ENCODE results near the gene AGBL1.

AGBL1 gene

GRCh38 chr15:86235667-86236066, 156.0 kb downstream of the AGBL1 start:
- TF ChIP-seq, protein P1, sequence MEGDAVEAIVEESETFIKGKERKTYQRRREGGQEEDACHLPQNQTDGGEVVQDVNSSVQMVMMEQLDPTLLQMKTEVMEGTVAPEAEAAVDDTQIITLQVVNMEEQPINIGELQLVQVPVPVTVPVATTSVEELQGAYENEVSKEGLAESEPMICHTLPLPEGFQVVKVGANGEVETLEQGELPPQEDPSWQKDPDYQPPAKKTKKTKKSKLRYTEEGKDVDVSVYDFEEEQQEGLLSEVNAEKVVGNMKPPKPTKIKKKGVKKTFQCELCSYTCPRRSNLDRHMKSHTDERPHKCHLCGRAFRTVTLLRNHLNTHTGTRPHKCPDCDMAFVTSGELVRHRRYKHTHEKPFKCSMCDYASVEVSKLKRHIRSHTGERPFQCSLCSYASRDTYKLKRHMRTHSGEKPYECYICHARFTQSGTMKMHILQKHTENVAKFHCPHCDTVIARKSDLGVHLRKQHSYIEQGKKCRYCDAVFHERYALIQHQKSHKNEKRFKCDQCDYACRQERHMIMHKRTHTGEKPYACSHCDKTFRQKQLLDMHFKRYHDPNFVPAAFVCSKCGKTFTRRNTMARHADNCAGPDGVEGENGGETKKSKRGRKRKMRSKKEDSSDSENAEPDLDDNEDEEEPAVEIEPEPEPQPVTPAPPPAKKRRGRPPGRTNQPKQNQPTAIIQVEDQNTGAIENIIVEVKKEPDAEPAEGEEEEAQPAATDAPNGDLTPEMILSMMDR (IDR thresholded peaks at IDR 0.05; ENCODE audit: low read depth, low read length) = no peak
- no peak overlapping the region for H3K4me3 ChIP-seq (ENCODE audit: low read depth, low read length)

DNA sequence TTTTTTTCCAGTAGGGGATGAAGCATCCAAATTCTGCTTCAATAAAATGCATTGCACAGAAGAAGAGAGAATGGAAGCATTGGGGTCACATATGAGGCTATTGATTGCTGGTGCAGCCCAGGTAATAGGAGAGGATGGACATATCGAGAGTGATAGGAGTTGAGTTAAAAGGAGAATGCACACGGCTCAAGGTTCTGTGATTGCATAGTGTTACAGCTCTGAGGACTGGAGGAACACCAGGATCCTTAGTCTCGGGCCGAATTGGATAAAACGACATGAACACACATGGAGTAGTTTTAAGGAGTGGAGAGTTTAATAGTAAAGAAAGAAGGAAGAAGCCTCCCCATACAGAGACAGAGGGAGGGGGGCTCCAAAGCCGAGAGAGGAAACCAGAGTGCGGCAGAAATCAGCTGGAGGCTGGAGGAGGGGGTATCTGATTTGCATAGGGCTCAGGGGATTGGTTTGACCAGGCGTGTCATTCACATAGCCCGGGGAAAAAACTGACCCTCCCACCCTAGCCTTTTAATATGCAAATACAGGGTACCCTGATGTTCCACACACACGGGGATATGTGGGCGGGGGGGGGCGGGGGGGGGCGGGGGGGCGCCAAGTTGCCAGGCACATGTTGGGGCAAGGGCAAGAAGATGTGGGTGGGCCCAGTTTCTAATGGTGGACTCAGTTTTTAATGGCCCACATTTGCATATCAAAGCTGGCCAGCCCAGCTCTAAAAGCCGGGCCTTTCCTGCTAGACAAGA, 156.9 kb downstream of the AGBL1 start:
- no peak overlapping the region for H3K4me3 ChIP-seq (ENCODE audit: low read depth, low read length)
- TF ChIP-seq, protein P1 (IDR thresholded peaks at IDR 0.05; ENCODE audit: low read depth, low read length) = no peak

- TF ChIP-seq, protein P1 (IDR thresholded peaks at IDR 0.05; ENCODE audit: low read depth, low read length) = no peak
- no peak overlapping the region for H3K4me3 ChIP-seq (ENCODE audit: low read depth, low read length)
Measured at GRCh38 chr15:86237111-86237500, 157.4 kb downstream of the AGBL1 start.

DNA sequence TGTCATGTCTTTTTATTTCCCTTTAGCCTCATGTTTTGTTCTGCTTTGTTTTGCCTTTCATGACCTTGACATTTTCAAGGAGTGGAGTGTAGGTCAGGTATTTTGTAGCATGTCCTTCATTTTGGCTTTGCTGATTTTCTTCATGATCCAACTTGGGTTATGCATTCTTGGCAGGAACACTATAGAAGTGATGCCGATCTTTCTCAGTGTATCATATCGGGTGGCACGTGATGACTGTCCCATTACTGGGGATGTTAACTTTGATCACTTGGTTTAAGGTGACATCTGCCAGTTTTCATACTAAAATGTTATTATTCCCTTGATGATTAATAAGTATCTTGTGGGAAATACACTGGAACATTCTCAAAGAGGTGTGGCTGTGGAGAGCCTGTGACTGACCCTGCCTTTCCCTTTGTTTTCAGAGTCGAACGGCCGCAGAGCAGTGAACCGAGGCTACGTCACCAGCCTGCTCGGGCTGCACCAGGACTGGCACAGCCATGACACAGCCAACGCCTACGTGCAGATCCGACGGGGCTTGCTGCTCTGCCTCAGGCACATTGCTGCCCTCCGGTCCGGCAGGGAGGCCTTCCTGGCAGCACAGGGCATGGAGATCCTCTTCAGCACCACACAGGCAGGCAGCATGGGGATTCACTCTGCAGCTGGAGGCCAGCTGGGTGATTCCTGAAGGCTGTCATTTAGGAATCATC, 167.7 kb downstream of the AGBL1 start:
- TF ChIP-seq, protein P1 (IDR thresholded peaks at IDR 0.05; ENCODE audit: low read depth, low read length) = no peak
- no peak overlapping the region for H3K4me3 ChIP-seq (ENCODE audit: low read depth, low read length)

DNA sequence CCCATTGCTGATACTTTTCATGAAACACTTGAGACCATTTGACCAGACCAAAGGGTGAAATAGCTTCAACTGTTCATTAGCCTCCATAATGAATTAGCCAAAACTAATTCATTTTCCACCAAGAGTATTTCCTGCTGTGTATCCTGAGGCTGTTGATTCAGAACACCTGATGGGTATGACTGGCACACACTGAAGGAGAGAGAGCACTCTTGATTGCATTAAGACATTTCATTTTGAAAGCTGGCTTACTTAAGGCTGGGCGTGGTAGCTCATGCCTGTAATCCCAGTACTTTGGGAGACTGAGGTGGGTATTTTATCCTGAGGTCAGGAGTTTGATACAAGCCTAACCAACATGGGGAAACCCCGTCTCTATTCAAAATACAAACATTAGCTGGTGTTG, 175.6 kb downstream of the AGBL1 start:
- TF ChIP-seq, protein P1 (IDR thresholded peaks at IDR 0.05; ENCODE audit: low read depth, low read length) = no peak
- H3K4me3 ChIP-seq (ENCODE audit: low read depth, low read length) = no peak overlapping the region

- H3K4me3 ChIP-seq (ENCODE audit: low read depth, low read length) = no peak overlapping the region
- TF ChIP-seq, protein P1 (IDR thresholded peaks at IDR 0.05; ENCODE audit: low read depth, low read length) = no peak
Measured at GRCh38 chr15:86256628-86257027, 177.0 kb downstream of the AGBL1 start.

- TF ChIP-seq, protein P1 (IDR thresholded peaks at IDR 0.05; ENCODE audit: low read depth, low read length) = no peak
- H3K4me3 ChIP-seq (ENCODE audit: low read depth, low read length) = no peak overlapping the region
Measured at GRCh38 chr15:86259589-86259988, 179.9 kb downstream of the AGBL1 start.

Data from WI38 (cell line).